Cardiac muscle cell (in vitro differentiated cells and primary cell): ENCODE data around the gene TRIM14. TPM values are rescaled to one million over a fixed set of nuclear protein-coding genes. Genes with fewer than 3 reads are reported as not detected.

ENCODE experiments used
- DNase-seq, 2 donors: peaks; one replicate each; pipeline versions ENCODE4 v3.0.0 to v3.0.0-alpha.2; 2010 to 2017; ENCODE audit warnings: low read depth in 1 of 2, low spot score in 1 of 2
- H3K27ac ChIP-seq: fragments of 200-600 bp; sonication (generic); 2 replicates; pipeline ENCODE4 v1.5.1; 2016
- H3K27me3 ChIP-seq: fragments of 200-600 bp; sonication (generic); 2 replicates; pipeline ENCODE4 v1.6.0; 2016; ENCODE audit warnings: control low read depth
- H3K36me3 ChIP-seq: fragments of 200-600 bp; sonication (generic); 2 replicates; pipeline ENCODE4 v1.5.1; 2016; ENCODE audit warnings: control low read depth
- H3K4me1 ChIP-seq: fragments of 200-600 bp; sonication (generic); 2 replicates; pipeline ENCODE4 v1.8.1; 2017; ENCODE audit warnings: low read depth, mild to moderate bottlenecking, mixed run types
- H3K4me3 ChIP-seq: fragments of 200-600 bp; sonication (generic); 2 replicates; pipeline ENCODE4 v1.5.1; 2016; ENCODE audit warnings: mild to moderate bottlenecking
- H3K9me3 ChIP-seq: fragments of 200-600 bp; sonication (generic); 2 replicates; pipeline ENCODE4 v1.5.1; 2017; ENCODE audit warnings: low read depth, mild to moderate bottlenecking, control low read depth
- polyA plus RNA-seq: library from polyadenylated mRNA; unstranded; fragments of >200 nt; fragmentation: Nextera tagmentation; extraction: Ambion mirVana; gene quantifications from 2 replicates; pipeline ENCODE4 v1.2.1, GENCODE V29; 2016
- total RNA-seq: library from RNA; depleted of rRNA; stranded (reverse); fragments of >200 nt; gene quantifications from 2 replicates; pipeline ENCODE4 v1.2.3, GENCODE V29; 2016
- TF ChIP-seq, protein P1 (sequence below): IDR thresholded peaks from 2 replicates; pipeline ENCODE4 v1.5.1; 2012; ENCODE audit warnings: low read depth, mild to moderate bottlenecking, low read length

TRIM14 gene
- total and polyA plus RNA-seq, 2 experiments from 2014 or later, result 0.57 to 1.5 TPM

DNA sequence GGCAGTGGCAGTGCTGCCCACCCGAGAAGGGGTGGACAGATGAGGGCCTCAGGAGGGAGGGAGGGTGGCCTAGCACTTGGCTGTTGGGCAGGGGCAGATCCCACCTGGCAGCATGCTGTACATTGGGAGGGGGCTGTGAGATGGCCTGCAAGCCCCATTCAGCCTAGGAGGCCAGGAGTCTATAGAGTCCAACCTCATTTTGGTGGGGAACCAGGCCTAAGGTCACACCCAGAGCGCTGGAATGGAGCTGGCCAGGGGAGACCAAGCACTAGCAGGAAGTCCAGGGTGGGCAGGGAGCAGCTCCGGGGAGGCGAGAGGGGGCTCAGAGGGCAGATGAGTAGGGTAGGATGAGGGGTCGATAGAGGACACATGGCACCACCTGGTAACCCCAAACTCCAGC lies 22.9 kb downstream of the TRIM14 start:
- Histone ChIP-seq H3K4me3 (no peak overlapping the region), H3K36me3 (no peaks in the 10 kb centered on the region), H3K4me1 (no peaks in the 10 kb centered on the region), H3K9me3 (no peaks in the 10 kb centered on the region), H3K27ac (no peak overlapping the region), H3K27me3 (no peaks in the 10 kb centered on the region)
- DNase-seq, result no peak
- TF ChIP-seq, protein P1, sequence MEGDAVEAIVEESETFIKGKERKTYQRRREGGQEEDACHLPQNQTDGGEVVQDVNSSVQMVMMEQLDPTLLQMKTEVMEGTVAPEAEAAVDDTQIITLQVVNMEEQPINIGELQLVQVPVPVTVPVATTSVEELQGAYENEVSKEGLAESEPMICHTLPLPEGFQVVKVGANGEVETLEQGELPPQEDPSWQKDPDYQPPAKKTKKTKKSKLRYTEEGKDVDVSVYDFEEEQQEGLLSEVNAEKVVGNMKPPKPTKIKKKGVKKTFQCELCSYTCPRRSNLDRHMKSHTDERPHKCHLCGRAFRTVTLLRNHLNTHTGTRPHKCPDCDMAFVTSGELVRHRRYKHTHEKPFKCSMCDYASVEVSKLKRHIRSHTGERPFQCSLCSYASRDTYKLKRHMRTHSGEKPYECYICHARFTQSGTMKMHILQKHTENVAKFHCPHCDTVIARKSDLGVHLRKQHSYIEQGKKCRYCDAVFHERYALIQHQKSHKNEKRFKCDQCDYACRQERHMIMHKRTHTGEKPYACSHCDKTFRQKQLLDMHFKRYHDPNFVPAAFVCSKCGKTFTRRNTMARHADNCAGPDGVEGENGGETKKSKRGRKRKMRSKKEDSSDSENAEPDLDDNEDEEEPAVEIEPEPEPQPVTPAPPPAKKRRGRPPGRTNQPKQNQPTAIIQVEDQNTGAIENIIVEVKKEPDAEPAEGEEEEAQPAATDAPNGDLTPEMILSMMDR, result no peak

DNA sequence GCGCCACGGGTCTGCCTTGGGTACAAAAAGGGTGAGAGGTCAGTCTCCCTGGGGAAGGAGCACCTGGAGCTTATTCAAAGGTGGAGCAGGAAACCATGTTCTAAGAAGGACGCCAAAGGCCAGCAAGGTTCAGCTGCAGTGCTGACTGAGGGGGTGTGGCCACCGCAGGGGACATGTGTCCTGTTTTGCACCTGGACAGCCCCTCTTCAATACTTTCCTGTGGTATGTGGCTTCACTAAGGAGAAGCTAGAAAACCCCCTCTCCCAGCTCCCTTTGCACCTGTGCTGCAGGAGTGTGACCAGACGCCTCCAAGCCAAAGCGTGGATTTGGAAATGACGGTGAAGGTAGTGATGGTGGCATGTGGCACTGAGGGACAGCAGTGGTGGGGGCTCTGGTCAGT lies 23.6 kb downstream of the TRIM14 start:
- Histone ChIP-seq H3K27me3 (no peaks in the 10 kb centered on the region), H3K4me3 (no peak overlapping the region), H3K36me3 (no peaks in the 10 kb centered on the region), H3K27ac (no peak overlapping the region), H3K4me1 (no peaks in the 10 kb centered on the region), H3K9me3 (no peaks in the 10 kb centered on the region)
- no peak for DNase-seq
- TF ChIP-seq, protein P1, result no peak

- Histone ChIP-seq H3K27ac (no peak overlapping the region), H3K27me3 (no peaks in the 10 kb centered on the region), H3K4me1 (no peaks in the 10 kb centered on the region), H3K4me3 (no peak overlapping the region), H3K36me3 (no peaks in the 10 kb centered on the region), H3K9me3 (no peaks in the 10 kb centered on the region)
- DNase-seq, result no peak
- TF ChIP-seq, protein P1, result no peak
Observed at GRCh38 chr9:98094851-98095250, 24.2 kb downstream of the TRIM14 start.

DNA sequence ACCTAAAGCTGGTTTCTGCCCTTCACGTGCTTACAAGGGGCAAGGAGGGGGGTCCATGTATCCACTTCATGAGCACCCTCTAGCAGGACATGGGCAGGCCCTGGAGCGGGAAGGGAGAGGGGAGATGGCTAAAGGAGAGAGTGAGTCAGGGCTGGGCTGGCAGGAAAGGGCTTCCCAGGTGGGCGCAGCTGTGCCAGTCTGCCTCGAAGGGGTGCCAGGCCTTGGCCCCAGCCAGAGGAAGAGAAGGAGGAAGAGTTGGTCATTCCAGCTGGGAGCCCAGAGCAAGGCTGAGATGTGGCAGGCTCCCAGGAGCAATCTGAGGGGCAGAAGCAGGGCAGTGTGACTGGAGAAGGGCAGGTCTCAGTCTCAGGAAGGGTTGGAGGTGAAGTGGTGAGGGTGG lies 24.7 kb downstream of the TRIM14 start:
- TF ChIP-seq, protein P1, result no peak
- H3K27me3 ChIP-seq, result peaks cover 2% of the 10 kb centered on the region
- H3K27ac ChIP-seq, result no peak overlapping the region
- H3K4me3 ChIP-seq, result no peak overlapping the region
- H3K9me3 ChIP-seq, result no peaks in the 10 kb centered on the region
- DNase-seq, result no peak
- H3K36me3 ChIP-seq, result no peaks in the 10 kb centered on the region
- H3K4me1 ChIP-seq, result no peaks in the 10 kb centered on the region

DNA sequence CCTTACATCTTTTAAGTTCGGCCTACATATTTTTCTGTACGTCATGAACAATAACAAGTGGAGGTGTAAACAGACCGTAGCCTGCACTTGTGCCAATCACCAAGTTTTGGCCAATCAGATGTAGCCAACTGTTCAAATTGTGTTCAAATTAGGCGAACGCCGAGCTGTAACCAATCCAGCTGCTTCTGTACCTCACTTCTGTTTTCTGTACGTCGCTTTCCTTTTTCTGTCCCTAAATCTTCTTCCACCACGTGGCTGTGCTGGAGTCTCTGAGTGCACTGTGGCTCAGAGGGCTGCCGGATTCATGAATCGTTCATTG lies 26.4 kb downstream of the TRIM14 start:
- no peaks in the 10 kb centered on the region for H3K36me3 ChIP-seq
- DNase-seq, result no peak
- no peak overlapping the region for H3K27ac ChIP-seq
- H3K9me3 ChIP-seq, result no peaks in the 10 kb centered on the region
- no peaks in the 10 kb centered on the region for H3K4me1 ChIP-seq
- TF ChIP-seq, protein P1, result no peak
- H3K27me3 ChIP-seq, result peaks cover 2% of the 10 kb centered on the region
- H3K4me3 ChIP-seq, result no peak overlapping the region
